NCI-H2196 (cell line): Measurements from ENCODE around the gene ENO2.

ENCODE experiments used
- DNase-seq: peaks from one replicate; lab custom pipeline; 2025; ENCODE audit not compliant: unreplicated experiment; lab: John Stamatoyannopoulos, UW

Gene ENO2

DNA sequence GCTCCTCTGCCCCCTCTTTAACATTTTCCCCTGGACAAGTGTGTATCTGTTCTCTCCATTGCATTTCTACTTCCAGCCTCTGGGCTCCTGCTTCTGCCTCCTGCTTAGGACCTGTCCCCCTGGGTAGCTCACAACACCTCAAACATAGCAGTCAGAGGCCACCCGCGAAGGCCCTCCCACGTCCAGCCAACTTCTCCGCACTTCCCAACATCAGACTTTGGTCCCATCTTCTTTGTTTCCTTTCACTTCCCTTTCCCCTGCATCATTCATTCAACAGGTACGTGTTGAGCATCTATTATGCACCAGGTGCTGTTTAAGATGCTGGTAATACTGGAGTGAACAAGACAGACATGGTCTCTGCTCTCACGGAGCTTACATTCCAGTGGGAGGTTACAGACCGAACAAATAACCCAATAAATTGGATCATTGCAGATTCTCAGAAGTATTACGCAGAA is 32.6 kb downstream of the ENO2 start:
- no peak for DNase-seq

DNA sequence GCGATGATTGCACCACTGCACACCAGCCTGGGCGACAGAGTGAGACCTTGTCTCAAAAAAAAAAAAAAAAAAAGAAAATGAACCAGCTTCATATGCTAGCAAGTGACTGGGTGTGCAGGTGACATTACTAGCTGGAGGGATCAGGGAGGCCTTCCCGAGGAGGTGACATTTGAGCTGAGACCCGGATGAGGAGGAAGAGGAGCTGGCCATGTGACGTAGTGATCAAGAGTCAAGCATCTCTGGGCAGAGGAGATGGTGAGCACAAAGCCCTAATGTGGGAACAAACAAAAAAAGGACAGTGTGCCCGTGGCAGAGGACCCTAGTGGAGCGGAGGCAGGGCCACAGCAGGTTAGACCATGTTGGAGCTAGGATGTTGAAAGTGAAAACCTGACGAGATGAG is 33.2 kb downstream of the ENO2 start:
- DNase-seq, result no peak

DNA sequence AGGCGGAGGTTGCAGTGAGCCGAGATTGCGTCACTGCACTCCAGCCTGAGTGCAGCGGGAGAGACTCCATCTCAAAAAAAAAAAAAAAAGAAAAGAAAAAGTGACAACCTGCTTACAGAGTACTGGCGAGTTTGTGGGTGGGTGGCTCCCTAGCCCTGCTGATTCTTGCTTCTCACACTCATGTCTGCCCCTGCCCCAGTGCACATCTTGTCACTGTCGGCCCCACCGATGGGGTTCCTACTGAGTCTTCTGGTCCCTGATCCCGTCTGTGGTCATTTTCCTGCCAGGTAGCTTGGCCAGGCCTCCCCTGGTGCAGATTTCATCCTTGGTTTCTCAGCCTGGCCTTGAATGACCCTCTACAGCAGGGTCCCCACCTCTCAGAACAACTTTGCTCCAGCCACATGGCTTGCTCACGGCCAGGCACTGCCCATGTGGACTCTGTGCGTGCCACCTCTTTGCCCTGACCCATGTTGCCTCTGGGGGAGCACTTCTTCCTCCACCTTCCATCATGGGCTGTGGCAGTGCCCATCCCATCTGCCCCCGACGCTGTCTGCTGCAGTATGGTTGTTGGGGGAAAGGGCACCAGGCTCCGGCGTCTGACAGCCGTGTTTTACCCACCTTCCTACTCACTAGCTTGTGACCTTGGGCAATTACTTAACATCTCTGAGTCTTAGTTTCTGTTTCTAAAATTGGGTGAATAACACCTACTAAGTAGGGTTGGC is 34.7 kb downstream of the ENO2 start:
- DNase-seq, result no peak

DNA sequence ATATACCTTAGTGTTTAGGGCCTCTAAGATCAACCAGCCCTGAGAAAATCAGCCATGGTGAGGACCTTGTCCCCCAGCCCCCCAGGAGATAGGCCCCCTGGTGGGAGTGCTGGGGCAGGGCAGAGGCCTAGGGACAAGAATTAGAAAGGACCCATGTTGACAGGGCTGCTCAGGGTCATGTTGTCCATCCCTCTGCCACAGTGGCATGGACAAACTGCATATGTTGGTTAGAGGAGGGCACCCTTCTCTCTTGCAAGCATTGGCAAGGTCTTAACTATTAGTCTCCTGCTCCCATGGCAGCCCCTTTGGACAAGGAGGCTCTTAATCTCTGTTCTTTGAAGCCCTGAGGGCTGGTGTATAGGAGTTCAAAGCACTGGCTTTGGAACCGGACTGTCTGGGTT is 36.0 kb downstream of the ENO2 start:
- no peak for DNase-seq

DNA sequence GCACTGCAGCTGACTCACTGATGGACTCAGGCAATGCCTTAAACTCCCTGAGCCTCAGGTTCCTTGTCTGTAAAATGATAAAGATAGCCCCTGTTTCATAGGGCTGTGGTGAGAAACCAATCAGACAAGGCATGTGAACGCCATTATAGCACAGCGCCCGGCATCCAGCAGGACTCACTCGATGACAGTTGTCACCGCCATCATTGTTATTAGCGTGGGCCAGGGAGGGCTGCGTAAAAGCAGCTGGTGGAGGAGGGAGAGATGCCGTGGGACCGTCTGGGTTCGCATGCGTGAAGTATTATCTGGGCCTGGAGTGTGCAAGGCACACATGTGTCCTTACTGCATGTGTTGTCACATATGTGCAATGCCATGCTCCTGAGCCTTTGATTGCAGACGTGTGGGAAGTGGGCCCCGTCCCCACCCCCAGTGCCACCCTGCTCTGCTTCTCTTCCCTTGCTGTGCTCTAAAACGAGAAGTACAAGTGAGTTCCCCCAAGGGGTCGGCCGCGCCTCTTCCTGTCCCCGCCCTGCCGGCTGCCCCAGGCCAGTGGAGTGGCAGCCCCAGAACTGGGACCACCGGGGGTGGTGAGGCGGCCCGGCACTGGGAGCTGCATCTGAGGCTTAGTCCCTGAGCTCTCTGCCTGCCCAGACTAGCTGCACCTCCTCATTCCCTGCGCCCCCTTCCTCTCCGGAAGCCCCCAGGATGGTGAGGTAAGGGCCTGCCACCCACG is 36.6 kb downstream of the ENO2 start, which contains the start of gene PTPN6:
Gene PTPN6 (plus strand): TSS at position 546 of the 730 bp plus-strand sequence. CDS start 157 bp downstream, at position 703.
- DNase-seq, result no peak

DNA sequence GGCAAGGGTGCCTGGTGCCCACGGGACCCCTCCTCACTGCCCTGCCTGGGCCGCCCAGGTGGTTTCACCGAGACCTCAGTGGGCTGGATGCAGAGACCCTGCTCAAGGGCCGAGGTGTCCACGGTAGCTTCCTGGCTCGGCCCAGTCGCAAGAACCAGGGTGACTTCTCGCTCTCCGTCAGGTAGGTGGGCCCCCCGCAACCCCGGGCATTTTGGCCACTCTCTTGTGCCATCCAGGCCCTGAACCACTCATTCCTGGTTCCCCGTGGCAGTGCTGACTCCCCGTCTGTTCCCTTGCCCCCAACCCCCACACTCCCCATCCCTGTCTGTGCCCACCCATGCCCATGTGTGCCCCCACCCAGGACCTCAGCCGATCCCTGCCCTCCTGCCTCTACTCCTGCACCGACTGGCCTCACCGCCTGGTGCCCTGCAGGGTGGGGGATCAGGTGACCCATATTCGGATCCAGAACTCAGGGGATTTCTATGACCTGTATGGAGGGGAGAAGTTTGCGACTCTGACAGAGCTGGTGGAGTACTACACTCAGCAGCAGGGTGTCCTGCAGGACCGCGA is 37.3 kb downstream of the ENO2 start:
- no peak for DNase-seq

DNA sequence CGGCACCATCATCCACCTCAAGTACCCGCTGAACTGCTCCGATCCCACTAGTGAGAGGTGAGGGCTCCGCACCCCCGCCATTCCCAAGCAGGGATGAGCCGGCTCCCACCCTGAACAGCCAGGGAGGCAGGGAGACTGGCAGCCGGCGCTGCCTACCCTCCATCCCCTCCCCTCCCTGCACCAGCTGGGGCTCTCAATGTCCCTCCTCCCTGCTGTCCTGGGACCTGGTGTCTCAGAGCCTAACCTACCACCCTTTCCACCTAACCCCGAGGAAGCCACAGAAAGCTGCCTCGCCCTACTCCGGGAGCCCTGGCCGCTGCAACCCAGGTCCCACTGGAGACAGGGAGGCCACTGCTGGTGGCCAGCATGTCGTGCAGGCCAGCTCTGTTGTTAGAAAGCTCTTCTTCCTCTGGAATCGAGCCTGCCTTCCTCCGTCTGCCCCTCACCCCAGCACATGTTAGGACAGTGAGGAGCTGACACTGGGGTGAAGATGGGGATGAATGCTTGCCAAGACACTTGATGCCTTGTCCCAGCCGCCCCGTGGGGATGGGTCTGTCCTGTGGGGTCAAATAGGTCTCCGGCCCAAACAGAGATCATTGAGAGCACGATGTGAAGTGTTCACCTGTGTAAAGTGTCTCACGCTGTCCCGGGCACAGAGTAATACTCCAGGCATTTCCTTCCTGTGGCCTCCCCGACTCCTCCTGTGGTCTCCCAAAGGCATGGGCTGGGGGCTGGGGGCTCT is 37.9 kb downstream of the ENO2 start:
- no peak for DNase-seq

DNA sequence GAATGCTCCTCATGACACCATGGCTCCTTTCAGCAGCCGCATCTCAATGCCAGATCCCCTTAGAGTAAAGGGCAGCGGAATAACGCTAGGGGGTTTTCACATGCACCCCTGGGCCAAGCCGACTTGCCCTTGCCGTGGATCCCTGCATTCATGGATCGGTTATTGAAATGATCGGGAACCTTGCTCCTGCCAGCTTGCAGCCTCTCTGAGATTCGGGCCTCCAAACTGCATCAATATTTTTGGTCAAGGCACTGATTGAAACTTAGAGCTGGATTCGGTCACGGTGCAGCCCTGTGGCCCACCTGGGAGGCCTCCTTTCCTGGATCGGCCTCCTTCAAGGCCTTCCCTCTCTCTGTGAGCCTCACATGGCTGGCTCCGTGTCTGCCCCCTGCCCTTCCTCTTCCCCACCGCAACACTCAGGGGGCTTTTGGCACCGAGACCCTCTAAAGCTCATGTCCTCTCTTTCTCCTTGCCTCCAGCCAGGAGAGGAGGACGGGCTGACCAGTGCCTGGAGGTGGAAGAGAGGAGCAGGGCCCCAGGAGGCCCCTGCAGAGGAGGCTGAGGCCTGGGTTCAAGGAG is 38.6 kb downstream of the ENO2 start:
- DNase-seq, result no peak

DNA sequence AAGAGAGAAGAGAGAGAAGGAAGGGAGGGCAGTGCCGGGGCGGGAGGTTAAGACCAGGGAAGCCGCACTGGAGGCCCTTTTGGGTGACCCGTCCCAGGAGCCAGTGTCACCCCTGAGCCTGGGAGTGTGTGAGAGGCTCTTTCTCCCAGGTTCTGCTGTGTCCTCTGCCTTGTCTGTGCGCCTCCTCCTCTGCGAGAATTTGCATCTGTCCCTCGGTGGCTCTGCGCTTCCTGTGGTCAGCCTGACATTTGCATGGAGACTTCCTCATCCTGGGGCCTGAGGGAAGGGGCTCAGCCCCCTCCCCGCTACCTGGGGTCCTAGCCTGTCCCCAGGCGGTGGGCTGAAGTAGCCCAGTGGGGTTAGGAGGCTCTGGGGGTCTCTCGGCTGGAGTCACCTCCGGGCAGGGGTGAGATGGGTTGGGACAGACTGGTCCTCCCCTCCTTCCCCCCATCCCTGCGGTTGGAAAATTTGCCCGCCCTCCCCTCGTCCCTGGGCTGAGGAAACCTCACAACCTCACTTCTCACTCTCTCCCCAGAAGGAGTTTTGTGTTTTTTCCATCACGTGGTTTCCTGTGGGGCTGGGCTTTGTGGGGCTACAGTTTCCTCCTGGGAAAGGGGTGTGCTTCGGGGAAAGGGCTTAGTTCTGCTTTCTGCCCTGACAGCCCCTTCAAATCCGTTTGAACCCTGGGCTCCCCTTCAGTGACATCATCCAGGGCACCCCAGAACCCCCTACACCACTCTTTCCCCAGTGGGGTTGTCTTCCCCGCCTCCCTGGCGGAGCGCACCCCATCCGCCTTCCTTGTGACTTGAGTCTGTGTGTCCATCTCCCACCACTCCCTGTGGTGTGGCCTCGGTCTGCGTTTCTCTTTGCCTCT is 39.3 kb downstream of the ENO2 start:
- no peak for DNase-seq

DNA sequence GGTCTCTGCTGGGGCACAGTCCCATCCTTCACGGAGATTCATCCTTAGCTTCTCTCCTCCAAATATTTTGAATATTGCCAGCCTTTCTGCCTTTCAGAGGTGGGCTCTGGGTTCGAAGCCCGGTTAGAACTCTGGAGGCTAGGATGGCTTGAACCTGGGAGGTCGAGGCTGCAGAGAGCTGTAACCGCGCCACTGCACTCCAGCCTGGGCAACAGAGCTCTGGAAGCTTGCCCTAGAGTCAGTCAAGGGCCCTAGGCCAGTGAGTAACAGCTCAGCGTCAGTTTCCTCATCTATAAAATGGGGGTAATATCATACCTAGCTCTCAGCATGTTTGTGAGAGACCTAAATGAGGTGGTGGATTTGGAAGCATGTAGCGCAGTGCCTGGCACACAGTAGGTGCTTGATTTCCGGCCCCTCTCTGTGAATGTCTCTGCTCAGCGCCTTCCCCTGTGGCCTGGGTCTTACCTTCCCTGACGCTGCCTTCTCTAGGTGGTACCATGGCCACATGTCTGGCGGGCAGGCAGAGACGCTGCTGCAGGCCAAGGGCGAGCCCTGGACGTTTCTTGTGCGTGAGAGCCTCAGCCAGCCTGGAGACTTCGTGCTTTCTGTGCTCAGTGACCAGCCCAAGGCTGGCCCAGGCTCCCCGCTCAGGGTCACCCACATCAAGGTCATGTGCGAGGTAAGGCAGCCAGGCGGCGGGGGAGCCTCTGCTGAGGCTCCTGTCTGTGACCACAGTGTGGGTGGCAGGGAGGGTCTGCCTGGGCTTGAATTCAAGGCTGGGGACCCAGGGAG is 40.1 kb downstream of the ENO2 start:
- DNase-seq, result no peak

DNA sequence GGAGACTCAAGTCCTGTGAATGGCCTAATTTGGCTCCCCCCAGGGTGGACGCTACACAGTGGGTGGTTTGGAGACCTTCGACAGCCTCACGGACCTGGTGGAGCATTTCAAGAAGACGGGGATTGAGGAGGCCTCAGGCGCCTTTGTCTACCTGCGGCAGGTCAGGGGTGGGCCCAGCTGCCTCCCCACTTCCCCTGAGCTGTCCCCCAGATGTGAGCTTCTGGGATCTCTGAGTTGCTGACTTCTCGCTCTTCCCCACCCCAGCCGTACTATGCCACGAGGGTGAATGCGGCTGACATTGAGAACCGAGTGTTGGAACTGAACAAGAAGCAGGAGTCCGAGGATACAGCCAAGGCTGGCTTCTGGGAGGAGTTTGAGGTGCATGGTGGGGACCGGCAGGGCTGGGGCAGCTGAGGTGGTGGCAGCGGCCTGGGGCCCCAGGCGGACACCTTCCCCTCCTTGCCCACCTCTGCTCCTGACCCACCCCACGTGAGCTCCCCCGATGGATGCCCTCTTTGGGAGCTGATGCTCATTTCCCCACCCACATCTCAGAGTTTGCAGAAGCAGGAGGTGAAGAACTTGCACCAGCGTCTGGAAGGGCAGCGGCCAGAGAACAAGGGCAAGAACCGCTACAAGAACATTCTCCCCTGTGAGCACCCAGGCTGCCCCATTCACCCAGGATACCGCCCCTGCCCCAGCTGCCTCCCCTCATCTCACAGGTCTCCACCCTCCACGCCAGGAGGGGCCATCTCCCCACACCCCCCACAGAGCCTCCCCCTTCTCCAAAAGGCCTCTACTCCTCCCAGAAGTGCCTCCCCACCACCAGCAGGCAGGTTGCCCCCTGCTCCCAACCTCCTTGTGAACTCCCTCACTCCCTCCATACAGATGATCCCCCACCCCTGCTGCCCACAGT is 41.0 kb downstream of the ENO2 start:
- no peak for DNase-seq

DNA sequence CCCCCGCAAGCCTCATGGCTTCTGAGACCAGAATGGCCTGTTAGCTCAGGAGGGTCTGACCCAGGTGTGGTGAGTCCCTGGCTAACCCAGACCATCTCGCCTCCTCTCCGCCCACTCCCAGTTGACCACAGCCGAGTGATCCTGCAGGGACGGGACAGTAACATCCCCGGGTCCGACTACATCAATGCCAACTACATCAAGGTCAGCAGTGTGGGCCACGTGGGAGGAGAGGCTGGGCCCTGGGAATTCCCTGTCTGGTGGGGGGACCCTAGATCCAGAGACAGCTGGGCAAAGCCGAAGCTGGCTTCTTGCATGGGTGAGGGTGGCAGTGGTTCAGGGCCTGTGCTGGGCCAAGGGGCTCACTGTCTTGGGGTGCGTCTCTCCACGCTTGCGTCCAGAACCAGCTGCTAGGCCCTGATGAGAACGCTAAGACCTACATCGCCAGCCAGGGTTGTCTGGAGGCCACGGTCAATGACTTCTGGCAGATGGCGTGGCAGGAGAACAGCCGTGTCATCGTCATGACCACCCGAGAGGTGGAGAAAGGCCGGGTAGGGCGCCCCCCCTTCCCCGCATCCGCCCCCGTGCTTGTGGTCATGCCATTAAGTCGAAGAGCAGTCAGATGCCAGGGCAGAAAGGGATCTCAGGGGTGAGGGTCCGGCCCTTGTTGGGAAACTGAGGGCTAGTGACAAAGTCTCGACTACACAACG is 41.8 kb downstream of the ENO2 start:
- no peak for DNase-seq

DNA sequence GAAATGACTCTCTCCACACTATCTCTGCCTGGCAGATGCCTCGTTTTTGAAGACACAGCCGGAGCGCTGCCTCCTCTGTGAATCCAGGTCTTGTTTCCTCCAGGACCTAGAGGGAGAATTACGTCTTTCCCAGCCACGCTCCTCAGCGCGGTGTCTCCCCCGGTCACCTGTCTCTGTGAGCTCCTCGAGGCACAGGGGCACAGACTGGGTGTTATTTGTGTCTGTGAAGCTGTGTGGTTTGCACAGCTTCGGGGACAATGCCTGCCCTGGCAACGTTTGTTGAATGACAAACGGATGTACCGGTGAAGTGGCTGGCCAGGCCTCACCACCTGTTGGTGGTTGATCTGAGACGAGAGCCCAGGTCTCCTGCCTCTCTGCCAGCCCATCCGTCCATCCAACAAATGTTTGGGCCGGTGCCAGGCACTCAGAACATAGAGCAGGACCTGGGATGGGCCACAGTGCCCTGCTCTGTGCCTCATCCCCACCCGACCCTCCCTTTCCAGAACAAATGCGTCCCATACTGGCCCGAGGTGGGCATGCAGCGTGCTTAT is 42.8 kb downstream of the ENO2 start:
- DNase-seq, result no peak

DNA sequence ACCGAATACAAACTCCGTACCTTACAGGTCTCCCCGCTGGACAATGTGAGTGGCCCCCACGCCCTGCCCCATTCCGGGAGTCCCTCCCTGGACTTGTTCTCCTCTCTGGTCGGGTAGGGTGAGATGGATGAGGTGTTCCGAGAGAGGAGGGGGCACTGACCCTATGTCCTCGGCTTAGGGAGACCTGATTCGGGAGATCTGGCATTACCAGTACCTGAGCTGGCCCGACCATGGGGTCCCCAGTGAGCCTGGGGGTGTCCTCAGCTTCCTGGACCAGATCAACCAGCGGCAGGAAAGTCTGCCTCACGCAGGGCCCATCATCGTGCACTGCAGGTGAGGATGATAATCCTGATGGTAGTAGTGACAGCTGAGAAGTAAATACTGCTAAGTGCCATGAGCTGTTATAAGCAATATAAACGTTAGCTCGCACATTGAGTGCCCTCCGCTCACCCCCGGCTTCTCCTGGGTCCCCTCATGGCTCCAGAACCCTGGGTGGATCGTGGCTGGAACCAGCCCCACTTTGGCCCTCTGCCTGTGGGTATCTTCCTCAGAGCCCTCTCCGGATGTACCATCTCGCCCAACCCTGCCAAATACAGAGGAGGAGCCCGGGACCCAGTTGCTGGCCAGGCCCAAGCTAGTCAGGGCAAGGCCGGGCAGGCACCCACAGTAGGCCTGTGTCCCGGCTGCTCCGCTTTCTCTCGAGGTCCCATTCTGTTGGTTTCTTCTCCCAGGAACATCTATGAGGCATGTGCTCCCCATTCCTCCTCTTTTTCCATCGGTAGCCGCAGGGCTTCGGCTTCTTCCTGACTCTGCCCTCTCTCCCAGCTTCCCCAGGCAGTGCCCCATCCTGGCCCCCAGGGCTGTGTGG is 43.6 kb downstream of the ENO2 start:
- DNase-seq, result no peak

DNA sequence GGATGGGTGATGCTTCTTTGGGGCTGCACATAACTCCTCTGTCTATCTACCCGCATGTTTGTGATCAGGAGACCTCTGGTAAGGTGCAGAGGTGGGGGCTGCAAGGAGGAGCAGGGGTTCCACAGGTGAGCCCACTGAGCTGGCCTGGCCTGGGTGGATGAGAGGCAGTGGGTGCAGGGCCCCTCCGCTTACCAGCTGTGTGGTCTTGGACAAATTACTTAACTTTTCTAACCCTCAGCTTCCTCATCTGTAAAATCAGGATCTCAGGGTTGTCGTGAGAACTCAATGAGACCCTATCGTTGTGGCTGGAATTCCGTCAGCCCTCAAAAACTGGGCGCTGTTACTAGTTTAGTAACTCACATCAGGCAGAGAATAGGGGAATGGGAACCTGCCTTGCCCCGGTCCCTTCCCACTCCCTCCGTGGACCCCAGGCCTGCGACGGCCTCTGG is 44.3 kb downstream of the ENO2 start:
- DNase-seq, result no peak

DNA sequence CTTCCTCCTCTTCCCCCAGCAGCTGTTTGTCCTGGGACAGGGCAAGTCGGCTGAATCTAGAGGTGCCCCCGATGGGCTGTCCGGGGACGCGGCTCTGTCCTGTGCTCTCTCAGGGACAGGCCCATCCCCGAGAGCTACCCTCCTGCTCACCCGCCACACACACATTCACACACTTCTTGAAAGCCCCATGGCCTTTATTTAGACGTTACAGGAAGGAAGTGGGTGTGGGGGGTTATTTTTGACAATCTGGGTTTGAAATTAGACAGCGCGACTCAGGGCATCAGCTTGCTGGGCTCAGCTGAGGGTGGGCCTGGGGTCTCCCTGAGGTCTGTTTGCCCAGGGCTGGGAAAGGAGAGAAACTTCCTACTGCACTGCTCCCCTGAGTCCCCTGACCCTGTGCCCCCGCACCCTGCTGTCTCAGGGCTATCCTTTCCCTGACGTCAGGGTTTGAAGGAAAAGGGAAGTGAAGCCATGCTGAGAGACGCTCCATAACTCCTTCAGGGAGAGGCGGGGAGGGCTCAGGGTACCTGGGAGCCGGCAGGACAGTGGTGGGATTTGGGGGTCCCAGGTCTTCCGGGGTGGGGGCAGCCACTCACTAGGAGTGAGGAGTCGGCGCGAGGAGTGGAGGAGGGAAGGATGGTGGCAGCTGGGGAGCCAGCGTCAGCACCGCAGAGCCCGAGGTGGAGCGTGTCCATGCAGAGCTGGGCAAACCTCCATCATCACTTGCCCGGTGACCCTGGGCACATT is 44.9 kb downstream of the ENO2 start:
- DNase-seq, result no peak
